GM21786 (cell line): Measurements from ENCODE around the gene TK1.
A peak's percentile ranks its signal among the peaks of the same experiment; 100 is the strongest.

Source experiments
- ATAC-seq: cut with Tn5 transposase; IDR thresholded peaks from one replicate; pipeline ENCODE4 v1.9.1; 2021; ENCODE audit not compliant: unreplicated experiment

The TK1 gene

GRCh38 chr17:78135858-78136500 is 50.9 kb downstream of the TK1 start:
- no peak for ATAC-seq

GRCh38 chr17:78134899-78135385 is 51.9 kb downstream of the TK1 start:
- ATAC-seq, result no peak

GRCh38 chr17:78133971-78134898 is 52.6 kb downstream of the TK1 start:
- no peak for ATAC-seq

GRCh38 chr17:78133179-78133951 is 53.5 kb downstream of the TK1 start:
- no peak for ATAC-seq

- ATAC-seq, result no peak
These were observed 54.1 kb downstream of the TK1 start for GRCh38 chr17:78132767-78133178.

- no peak for ATAC-seq
These were observed 54.7 kb downstream of the TK1 start for GRCh38 chr17:78132084-78132676.

- no peak for ATAC-seq
These were observed 55.4 kb downstream of the TK1 start for GRCh38 chr17:78131172-78132083.

- ATAC-seq, result peak; percentile 34
These were observed 56.3 kb downstream of the TK1 start, which contains the start of gene TMC8 for GRCh38 chr17:78130437-78131101. TMC8 (plus strand) TSS chr17:78130771; CDS start chr17:78131589, 818 bp downstream.

GRCh38 chr17:78130090-78130436 is 56.8 kb downstream of the TK1 start:
- ATAC-seq, result no peak

GRCh38 chr17:78129351-78130089 is 57.3 kb downstream of the TK1 start:
- ATAC-seq, result no peak

GRCh38 chr17:78128551-78129350 is 58.1 kb downstream of the TK1 start, which contains the start of gene TMC6:
TMC6 (minus strand) TSS chr17:78128755; CDS start chr17:78126832, 1,923 bp downstream.
- ATAC-seq, result no peak

GRCh38 chr17:78127888-78128550 is 58.8 kb downstream of the TK1 start:
- ATAC-seq, result no peak

GRCh38 chr17:78127239-78127887 is 59.5 kb downstream of the TK1 start:
- no peak for ATAC-seq

GRCh38 chr17:78126895-78127238 is 60.0 kb downstream of the TK1 start:
- ATAC-seq, result no peak

- ATAC-seq, result no peak
These were observed 60.6 kb downstream of the TK1 start for GRCh38 chr17:78125976-78126894.
